K562 (cell line): Measurements from ENCODE around the gene TADA2A. TPM values are rescaled to one million over a fixed set of nuclear protein-coding genes. Genes with fewer than 3 reads are reported as not detected.
A peak's percentile ranks its signal among the peaks of the same experiment; 100 is the strongest.

Experiments used
- BCLAF1 ChIP-seq, 2 experiments: fragments of 450-650 bp in 1 of 2; IDR thresholded peaks; 2 replicates each; pipeline ENCODE4 v1.6.1; 2011 to 2017; ENCODE audit warnings: low read depth in 2 of 2, antibody characterized with exemption in 1 of 2, borderline replicate concordance in 1 of 2, low read length in 1 of 2, mild to moderate bottlenecking in 1 of 2, mixed read lengths in 1 of 2; ENCODE audit not compliant: control insufficient read depth in 1 of 2
- BRCA1 ChIP-seq, 2 experiments: fragments of 450-650 bp in 1 of 2; sonication (generic) in 1 of 2; formaldehyde crosslinking in 1 of 2; IDR thresholded peaks; 2 replicates each; pipeline versions ENCODE4 v1.5.0 to v1.6.1; 2017 to 2020; ENCODE audit warnings: mild to moderate bottlenecking in 1 of 2, missing genetic modification reagents in 1 of 2
- COPS2 ChIP-seq: fragments of 450-650 bp; conservative IDR thresholded peaks from 2 replicates; pipeline ENCODE4 v1.6.1; 2016; ENCODE audit warnings: mild to moderate bottlenecking, moderate library complexity
- ETV6 ChIP-seq, 3 experiments: fragments of 150-350 bp in 1 of 3; sonication (generic) in 1 of 3; formaldehyde crosslinking in 1 of 3; IDR thresholded peaks; 2 replicates each; pipeline versions ENCODE4 v1.6.1 to v1.8.0; 2014 to 2022; ENCODE audit warnings: borderline replicate concordance in 2 of 3, low read depth in 2 of 3, antibody characterized with exemption in 1 of 3, low read length in 1 of 3, mild to moderate bottlenecking in 1 of 3, missing genetic modification reagents in 1 of 3
- JUNB ChIP-seq: fragments of 450-650 bp; formaldehyde crosslinking; conservative IDR thresholded peaks from 2 replicates; pipeline ENCODE4 v1.4.0; 2020; ENCODE audit warnings: mild to moderate bottlenecking
- KLF16 ChIP-seq: IDR thresholded peaks from 2 replicates; pipeline ENCODE4 v1.6.1; 2016; ENCODE audit warnings: antibody characterized with exemption
- MTF1 ChIP-seq: fragments of 250-450 bp; sonication (Bioruptor Pico); IDR thresholded peaks from 2 replicates; pipeline ENCODE4 v1.9.0; 2021; ENCODE audit warnings: moderate library complexity, mild to moderate bottlenecking, inconsistent platforms, borderline replicate concordance
- MYC ChIP-seq, 2 experiments: fragments of 250-450 bp in 1 of 2; sonication (Bioruptor Pico) in 1 of 2; IDR thresholded peaks; 2 replicates each; pipeline versions ENCODE4 v1.5.1 to v1.6.1; 2012 to 2021; ENCODE audit warnings: low read depth in 2 of 2, borderline replicate concordance in 1 of 2, improper control_type of control experiment in 1 of 2, low read length in 1 of 2, mild to moderate bottlenecking in 1 of 2, moderate library complexity in 1 of 2
- NCOA6 ChIP-seq: fragments of 450-650 bp; IDR thresholded peaks from 2 replicates; pipeline ENCODE4 v1.6.1; 2017; ENCODE audit warnings: mild to moderate bottlenecking
- SPI1 ChIP-seq: IDR thresholded peaks from 2 replicates; pipeline ENCODE4 v1.6.1; 2011; ENCODE audit warnings: low read depth, low read length, control low read depth, borderline replicate concordance
- TAL1 ChIP-seq: fragments of 450-650 bp; IDR thresholded peaks from 2 replicates; pipeline ENCODE4 v1.6.1; 2016; ENCODE audit warnings: mild to moderate bottlenecking
- ZKSCAN8 ChIP-seq: fragments of 200-800 bp; sonication (Bioruptor generic); IDR thresholded peaks from 2 replicates; pipeline ENCODE4 v1.6.1; 2016; ENCODE audit warnings: missing genetic modification characterization, missing compliant biosample characterization
- ZNF75A ChIP-seq: fragments of 450-650 bp; formaldehyde crosslinking; IDR thresholded peaks from 2 replicates; pipeline ENCODE4 v1.4.0; 2020; ENCODE audit warnings: mild to moderate bottlenecking
- polyA plus RNA-seq, 8 experiments: library from polyadenylated mRNA; depleted of rRNA in 4 of 8; stranded (reverse) in 5 of 8; unstranded in 3 of 8; fragments of >200 nt; fragmentation: Nextera tagmentation in 2 of 8; fragmentation: Illumina TruSeq in 1 of 8; extraction: Ambion mirVana in 2 of 8; extraction: Trizol in 1 of 8; gene quantifications; 2 replicates each; pipeline versions ENCODE4 v1.2.1 to v1.2.3, GENCODE V29; 2011 to 2014; ENCODE audit warnings: inconsistent platforms in 1 of 8, missing spikeins in 1 of 8
- total RNA-seq, 7 experiments: library from RNA; depleted of rRNA in 6 of 7; stranded (reverse); fragments of >200 nt in 6 of 7; fragmentation: Illumina TruSeq in 2 of 7; extraction: Trizol in 2 of 7; gene quantifications; 2 replicates each; pipeline versions ENCODE4 v1.2.1 to v1.2.3, GENCODE V29; 2011 to 2021; ENCODE audit warnings: low replicate concordance in 1 of 7
- TF ChIP-seq, protein P1 (sequence below): sonication (generic); formaldehyde crosslinking; IDR thresholded peaks from 2 replicates; pipeline ENCODE4 v1.8.0; 2023; ENCODE audit warnings: mild to moderate bottlenecking, missing genetic modification reagents
- TF ChIP-seq, protein P2 (sequence below): fragments of 450-650 bp; IDR thresholded peaks from 2 replicates; pipeline ENCODE4 v1.6.1; 2018; ENCODE audit not compliant: partially characterized antibody

The TADA2A gene
- total and polyA plus RNA-seq, 9 of the 15 experiments (the other 6 are each of a cell fraction or from before 2014, with no cell fraction given), result 13.8 to 37.7 (median 25.0) TPM

DNA sequence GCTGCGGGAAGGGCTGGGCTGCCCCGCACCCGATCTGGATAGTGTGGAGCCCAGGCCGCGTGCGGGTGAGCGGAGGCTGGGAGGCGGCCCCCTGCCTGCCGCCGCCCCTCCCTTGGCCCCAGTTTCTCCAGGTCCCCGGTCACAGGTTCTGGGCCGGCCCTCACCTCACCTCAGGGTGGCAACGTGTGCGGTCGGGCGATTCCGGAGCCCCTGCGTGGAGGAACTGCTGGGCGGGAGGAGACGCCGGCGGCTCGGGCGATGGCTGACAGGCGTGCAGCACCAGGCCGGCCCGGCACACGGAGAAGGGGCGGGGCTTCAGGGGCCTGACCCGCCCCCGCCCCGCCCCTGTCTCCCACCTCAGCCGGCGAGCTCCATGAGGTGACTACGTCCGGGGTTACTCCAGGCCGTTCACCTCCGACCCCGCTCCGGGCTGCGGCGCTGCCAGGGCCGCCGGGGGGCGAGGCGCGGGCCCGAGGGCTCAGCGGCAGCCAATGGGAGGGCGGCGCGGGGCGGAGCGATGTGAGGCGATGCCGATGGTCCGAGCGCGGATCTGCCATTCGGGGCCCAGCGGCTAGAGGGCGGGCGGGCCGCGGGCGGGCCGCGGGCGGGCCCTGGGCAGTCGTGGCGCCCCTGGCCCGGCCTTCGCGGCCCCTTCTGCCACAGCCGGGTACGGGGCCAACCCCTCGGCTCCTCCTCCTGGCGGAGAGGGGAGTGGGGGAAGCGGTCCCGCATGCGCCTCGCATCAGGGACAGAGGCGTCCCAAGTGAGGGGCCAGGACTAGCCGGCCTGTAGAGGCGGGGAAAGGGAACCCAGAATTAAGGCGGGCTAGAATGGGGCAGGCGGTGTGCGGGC, 47.6 kb upstream of the TADA2A start (continued):
- TF ChIP-seq SPI1 (no peak), BCLAF1 (IDR thresholded peaks at IDR 0.05; ENCODE audit: borderline replicate concordance in 1 of 2, control insufficient read depth in 1 of 2, low read depth in 2 of 2, low read length in 1 of 2) (no peak), JUNB (CRISPR knock-in tag) (no peak), COPS2 (no peak), BRCA1 (IDR thresholded peaks at IDR 0.05) (no peak), BRCA1 (CRISPR knock-in tag; IDR thresholded peaks at IDR 0.05) (no peak), NCOA6 (no peak), ZNF75A (CRISPR knock-in tag) (no peak), MTF1 (CRISPR knock-in tag) (no peak), ETV6 (IDR thresholded peaks at IDR 0.05; ENCODE audit: borderline replicate concordance in 1 of 2, low read depth in 2 of 2, low read length in 1 of 2) (no peak), ETV6 (CRISPR knock-in tag; IDR thresholded peaks at IDR 0.05; ENCODE audit: borderline replicate concordance) (no peak), MYC (IDR thresholded peaks at IDR 0.05; ENCODE audit: low read depth, low read length) (peak; percentile 71), MYC (CRISPR knock-in tag; IDR thresholded peaks at IDR 0.05; ENCODE audit: borderline replicate concordance, low read depth) (peak; percentile 92; the same call in 1 of the 2 replicates), TAL1 (no peak), KLF16 (no peak), ZKSCAN8 (CRISPR knock-in tag) (no peak)
- TF ChIP-seq, protein P1, sequence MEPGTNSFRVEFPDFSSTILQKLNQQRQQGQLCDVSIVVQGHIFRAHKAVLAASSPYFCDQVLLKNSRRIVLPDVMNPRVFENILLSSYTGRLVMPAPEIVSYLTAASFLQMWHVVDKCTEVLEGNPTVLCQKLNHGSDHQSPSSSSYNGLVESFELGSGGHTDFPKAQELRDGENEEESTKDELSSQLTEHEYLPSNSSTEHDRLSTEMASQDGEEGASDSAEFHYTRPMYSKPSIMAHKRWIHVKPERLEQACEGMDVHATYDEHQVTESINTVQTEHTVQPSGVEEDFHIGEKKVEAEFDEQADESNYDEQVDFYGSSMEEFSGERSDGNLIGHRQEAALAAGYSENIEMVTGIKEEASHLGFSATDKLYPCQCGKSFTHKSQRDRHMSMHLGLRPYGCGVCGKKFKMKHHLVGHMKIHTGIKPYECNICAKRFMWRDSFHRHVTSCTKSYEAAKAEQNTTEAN (CRISPR knock-in tag), result no peak
- TF ChIP-seq, protein P2, sequence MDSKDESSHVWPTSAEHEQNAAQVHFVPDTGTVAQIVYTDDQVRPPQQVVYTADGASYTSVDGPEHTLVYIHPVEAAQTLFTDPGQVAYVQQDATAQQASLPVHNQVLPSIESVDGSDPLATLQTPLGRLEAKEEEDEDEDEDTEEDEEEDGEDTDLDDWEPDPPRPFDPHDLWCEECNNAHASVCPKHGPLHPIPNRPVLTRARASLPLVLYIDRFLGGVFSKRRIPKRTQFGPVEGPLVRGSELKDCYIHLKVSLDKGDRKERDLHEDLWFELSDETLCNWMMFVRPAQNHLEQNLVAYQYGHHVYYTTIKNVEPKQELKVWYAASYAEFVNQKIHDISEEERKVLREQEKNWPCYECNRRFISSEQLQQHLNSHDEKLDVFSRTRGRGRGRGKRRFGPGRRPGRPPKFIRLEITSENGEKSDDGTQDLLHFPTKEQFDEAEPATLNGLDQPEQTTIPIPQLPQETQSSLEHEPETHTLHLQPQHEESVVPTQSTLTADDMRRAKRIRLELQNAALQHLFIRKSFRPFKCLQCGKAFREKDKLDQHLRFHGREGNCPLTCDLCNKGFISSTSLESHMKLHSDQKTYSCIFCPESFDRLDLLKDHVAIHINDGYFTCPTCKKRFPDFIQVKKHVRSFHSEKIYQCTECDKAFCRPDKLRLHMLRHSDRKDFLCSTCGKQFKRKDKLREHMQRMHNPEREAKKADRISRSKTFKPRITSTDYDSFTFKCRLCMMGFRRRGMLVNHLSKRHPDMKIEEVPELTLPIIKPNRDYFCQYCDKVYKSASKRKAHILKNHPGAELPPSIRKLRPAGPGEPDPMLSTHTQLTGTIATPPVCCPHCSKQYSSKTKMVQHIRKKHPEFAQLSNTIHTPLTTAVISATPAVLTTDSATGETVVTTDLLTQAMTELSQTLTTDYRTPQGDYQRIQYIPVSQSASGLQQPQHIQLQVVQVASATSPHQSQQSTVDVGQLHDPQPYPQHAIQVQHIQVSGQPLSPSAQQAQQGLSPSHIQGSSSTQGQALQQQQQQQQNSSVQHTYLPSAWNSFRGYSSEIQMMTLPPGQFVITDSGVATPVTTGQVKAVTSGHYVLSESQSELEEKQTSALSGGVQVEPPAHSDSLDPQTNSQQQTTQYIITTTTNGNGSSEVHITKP, result peak; percentile 44
